Ammon's horn (tissue), 1 donor: ENCODE measurements around the gene GIT1.
"Not testable (repeated sequence)": the region's sequence is repeated elsewhere in the genome, so short reads cannot be mapped to it uniquely, and the experiment has no call there.

Experiments
- DNase-seq: peaks from one replicate; pipeline ENCODE4 v3.0.0-alpha.2; 2016; ENCODE audit warnings: low spot score

GIT1 gene

DNA sequence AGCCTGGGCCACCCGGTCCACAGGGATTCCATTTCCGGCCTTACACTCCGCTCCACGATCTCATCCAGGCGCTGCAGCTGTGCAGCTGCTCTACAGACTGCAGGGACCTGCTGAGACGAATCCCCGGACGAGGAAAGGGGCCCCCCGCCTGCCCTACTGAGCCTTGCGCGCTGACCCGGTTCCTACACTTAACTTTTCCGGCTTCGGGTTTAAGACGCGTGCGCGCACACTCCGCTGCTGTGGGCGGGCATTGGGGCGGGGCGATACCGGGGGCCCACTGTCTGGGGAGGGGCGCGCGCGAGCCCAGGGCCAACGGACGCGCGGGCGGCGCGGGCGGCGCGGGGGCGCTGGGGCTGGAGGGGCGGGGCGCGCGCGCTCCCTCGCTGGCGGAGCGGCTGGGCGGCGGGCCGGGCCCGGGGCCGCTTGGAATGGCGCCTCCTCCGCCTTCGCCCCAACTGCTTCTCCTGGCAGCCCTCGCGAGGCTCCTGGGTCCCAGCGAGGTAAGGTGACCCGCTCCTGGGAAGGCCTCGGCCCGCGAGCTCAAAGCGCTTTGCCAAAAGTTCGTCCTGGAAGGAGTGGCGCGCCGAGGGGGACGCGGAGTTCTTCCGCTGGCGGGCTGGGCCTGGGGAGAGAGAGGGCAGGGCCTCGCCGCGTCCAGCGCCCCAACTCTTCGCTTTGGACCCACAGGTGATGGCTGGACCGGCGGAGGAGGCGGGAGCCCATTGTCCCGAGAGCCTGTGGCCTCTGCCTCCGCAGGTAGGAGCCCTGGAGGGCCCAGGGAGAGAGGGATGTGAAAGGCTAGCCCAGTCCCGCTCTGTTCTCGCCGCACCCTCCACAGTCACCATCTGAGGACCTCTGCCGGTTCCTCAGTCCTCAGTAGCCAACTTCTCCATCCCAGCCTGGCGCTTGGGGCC, 20.9 kb downstream of the GIT1 start, which contains the start of gene TP53I13:
Gene TP53I13 (plus strand): TSS at position 371 of the 914 bp plus-strand sequence. CDS start 58 bp downstream, at position 429.
- peak; percentile 85 for DNase-seq

DNA sequence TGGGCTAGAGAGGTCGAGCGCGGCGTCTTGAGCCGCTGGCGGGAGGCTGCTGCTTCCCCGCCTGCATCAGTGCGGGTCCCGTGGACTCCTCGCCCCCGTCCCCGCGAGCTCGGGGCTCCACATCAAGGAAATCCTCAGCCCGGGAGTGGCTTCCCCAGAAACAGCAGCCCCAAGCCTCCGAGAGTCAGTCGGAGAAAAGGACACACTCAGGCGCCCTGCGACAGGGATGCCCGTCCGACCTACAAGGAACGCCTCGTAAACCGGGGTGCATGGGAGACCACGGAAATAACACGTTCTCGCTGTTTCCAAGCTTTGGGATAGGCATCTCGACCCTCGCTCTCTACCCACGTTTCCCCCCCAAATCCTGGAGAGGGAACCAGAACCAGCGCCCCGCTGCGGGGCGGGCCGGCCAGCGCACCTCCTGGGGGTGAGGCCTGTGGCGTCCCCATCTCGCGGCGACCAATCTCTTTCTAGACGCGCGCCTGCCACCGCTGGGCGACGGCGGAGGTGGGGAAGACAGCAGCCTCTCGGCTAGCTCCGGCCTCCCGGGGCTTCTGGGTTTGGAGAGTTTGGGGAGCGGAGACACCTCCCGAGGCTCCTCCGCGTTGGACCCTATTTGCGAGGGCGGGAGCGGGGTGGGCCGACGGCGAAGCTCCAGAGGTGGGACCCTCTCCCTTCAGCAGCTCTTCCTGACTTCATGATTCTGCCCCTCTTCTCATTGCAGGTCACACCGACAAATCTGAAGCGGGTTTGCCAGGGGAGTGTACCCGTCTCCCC, 21.7 kb downstream of the GIT1 start:
- DNase-seq = peak; percentile 41

DNA sequence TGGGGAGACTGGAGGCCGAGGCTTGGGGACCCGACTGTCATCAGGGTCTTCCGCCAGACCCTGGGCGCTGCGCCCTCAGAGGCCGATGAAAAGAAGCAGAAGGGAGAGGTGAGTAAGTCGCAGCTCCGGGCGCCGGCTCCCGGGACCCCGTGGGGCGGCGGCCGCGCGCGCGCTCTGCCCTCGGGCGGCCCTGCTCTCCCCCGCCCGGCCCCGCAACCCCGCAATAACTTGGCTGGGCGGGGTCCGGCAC, 22.2 kb downstream of the GIT1 start:
- DNase-seq = no peak

DNA sequence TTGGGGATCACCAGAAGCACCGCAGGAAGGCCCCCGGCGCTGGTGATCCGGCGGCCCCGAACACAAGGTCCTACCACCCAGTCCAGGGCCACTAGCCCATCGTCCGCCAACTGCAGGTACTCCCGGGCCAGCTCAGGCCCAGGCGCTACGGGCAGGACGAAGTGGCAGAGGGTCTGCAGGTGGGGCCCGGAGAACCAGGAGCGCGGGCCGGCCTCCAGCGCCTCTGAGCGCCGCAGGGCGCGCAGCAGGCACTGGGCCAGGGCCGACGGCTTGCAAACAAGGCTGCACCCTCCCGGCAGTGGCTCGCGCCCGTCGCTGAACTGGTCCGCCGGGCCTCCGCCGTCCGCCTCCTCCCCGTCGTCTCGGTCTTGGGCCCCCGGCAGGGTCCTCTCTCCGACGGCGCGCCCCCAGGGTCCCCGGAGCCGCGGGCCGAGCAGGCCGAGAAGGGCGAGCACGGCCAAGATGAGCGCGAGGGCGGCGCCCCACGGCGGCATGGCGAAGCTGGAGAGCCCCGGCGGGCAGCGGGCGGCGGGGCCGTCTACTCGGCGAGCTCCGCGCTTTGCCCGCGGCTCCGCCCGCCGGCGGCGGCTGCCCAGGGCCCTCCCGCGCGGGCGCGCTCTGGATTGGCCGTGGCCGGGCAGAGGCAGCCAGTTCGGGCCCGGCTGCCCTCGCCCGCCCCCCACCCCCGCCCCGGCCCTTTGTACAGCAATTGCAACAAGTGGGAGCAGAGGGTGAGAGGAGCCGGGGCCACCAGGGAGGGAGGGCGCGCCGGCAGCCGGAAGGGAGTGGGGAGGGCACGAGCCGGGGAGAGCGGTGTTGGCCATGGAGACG, 22.8 kb downstream of the GIT1 start, which contains the start of gene ABHD15:
Gene ABHD15 (minus strand): TSS at position 565 of the 831 bp plus-strand sequence. CDS start 71 bp downstream, at position 494.
- peak; percentile 57 for DNase-seq

DNA sequence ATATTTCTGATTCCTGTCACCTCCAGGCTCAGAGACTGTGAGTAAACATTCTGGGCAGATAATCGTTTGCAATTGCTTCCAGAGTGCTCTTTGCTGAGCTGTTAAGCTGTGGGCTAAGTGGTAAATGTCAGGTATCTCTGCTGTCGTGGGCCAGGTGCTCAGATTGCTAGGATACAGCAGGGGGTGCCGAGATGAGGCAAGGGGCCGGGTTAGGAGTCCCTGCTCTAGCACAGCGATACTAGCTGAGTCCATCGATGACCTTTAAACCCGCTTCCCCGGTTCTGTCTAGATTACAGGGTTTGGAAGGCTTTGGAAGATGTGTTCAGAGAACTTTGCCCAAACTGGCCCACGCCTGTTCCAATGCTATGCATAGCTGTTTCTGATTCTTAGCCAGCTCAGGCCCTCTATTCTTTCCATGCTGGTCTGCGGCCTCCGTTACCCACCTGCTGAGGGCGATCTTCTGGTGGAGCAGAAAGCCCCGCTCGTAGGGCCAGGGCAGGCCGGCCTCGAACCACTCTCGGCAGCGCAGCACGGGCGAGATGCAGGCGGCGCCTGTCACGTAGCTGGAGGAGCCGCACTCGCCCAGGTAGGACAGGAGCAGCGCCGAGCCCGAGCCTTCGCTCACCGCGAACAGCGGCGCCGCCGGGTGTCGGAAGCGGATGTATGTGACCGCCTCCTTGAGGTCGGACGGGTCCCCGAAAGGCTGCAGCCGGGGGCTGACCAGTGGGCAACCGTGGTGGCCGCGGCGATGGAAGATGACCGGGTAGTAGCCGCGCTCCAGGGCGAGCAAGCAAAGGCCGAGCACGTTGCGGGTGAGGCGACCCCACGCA, 23.6 kb downstream of the GIT1 start:
- DNase-seq = peak; percentile 15

DNA sequence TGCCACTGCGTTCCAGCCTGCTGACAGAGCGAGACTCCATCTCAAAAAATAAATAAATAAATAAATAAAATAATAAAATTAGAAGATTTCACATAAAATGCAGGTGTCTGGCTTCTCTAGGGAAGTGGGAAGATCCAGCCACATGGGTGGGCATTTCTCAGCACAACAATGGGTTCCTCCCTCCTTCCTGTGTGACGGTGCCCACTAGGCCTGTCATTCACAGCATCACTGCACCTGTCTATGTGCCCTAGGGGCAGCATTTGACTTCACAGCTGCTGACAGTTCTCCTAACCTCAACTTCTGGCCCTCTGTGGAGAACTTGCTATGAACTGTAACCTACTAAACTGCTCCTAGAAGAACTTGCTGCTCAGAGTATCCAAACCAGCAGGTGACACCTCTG, 25.6 kb downstream of the GIT1 start:
- no peak for DNase-seq

DNA sequence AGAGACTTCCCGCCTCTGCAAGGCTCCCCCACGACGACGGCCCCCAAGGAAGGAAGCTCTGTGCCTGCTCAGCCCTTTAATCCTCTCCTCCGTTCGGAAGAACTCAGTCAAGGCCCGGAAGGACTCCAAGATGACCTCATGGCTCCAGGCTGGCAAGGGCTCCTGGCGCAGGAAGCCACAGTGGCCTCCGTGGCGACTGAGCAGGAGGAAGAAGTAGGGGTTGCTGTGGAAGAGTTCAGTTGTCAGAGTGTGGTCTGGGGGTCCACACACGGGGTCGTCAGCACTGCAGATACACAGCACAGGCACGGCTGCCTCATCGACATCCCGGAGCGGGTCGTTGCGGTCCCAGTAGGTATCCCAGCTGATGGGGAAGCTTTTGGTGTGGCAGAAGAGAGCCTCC, 26.8 kb downstream of the GIT1 start:
- DNase-seq = no peak

DNA sequence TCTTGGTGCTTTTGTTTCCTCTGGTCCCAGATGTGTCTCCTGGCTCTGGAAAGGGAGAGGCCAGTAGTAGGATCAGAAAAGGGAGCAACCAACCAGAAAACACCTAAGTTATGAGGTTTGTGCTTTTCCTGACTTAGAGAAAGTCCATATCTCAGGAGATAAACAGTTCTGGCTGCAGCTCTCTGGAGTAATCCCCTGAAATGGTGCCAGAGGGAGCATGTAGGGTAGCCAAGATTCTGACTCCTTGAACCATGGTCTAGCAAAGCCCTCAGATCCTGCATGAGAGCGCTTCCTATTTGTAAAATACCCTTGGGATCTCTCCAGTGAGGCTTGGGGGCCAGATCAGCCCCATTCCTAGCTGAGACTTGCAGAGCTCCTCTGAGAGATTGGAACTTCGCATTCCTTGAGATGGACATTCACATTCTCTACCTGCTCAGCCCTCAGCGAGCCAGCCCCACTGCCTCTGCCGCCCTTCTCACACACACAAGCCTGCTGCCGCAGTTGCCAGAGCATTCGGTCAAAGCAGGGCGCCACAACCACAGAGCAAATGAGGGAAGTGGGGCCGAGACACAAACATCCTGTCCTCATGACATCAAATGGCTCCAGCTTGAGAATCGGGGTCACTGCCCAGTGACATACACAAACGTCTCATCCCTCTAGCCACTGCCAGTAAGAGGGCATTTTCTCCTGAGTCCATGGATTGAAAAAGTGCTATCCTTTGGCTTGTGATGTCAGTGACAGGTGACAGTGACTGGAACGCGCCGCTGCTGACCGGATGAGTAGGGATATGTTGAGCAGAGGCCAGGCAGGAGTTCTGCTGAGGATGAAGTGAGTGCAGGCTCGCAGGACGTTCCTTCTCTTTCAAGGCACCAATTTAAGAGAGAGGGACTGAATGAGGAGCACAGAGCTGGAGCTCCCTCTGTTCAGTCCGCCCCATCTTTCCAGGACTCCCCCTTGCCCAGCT, 27.6 kb downstream of the GIT1 start:
- DNase-seq = peak; percentile 60

DNA sequence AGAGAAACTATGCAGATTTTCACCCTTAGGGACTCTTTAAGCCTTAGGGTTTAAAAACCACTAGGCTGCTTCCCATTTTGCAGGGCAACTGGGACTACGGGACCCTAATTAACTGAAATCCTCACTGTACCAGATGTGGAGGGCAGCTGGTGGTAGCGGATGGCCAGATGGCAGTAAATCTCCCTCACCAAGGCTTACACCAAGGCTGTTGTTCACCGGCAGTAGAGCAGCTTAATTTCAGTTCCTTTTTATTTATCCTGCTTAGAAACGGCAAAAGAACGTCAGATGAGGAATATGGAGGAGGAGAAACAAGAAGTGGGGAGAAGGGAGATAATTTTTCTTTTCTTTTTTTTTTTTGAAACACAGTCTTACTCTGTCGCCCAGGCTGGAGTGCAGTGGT, 29.1 kb downstream of the GIT1 start:
- peak; percentile 63 for DNase-seq

DNA sequence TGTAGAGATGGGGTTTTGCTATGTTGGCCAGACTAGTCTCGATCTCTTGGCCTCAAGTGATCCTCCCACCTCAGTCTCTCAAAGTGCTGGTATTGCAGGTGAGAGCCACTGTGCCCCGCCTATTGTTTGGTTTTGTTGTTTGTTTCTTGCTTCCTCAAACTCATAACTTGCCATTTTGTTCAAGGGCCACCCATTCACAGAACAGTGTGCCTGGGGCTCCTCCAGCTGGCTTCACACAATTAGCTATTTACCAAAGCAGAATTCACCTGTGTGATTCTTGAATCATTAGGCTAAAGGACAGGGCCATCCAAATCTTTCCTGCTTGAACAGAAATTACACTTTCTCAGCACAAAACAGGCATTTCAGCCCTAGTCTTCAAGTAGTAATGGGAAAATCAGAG, 29.8 kb downstream of the GIT1 start:
- DNase-seq = no peak

DNA sequence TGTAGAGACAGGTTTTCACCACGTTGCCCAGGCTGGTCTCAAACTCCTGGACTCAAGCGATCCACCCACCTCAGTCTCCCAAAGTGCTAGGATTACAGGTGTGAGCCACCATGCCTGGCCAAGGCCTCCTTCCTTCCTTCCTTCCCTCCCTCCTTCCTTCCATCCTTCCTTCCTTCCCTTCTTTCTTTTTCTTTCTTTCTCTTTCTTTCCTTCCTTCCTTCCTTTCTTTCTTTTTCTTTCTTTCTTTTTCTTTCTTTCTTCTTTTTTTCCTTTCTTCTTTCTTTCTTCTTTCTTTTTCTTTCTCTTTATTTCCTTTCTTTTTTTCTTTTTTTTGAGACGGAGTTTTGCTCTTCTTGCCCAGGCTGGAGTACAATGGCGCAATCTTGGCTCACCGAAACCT, 31.3 kb downstream of the GIT1 start:
- not testable (repeated sequence) for DNase-seq

DNA sequence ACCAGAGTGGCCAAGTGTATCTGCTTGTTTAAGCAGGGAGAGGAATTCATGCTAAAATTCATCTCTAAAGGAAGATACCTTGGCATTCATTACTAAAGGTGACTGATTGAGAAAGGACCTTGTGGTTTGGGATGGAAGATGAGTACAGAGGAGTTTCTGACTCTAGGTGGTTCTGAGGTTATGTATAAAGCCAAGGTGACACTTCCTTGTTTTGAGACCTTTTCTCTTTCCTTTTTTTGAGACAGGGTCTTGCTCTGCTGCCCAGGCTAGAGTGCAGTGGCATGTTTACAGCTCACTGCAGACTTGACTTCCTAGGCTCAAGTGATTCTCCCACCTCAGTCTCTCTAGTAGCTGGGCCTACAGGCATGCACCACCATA, 31.7 kb downstream of the GIT1 start:
- DNase-seq = no peak

DNA sequence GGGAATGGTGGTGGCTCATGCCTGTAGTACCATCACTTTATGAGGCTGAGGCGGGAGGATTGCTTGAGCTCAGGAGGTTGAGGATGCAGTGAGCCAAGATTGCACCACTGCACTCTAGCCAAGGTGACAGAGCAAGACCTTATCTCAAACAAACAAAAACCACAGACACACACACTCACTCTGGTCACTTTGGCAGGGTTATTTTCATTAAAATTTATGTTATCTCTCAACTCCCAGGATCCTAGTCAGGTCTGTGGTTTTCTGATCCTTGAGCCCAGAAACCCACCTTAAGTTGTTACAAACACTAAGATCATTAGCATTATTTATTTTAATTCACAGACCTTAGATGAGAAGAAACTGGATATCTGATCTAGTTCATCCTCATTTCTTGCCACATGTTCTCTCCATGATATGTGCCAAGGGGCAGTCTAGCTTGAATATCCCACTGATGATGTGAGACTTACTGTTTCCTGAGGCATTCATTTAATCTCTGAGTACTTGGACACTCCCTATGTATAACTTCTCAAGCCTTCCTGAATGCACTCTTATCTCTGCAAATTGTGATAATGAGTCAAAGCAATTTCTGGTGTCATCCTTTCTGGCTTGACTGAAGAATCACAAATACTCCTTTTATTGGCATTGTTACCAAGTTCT, 32.2 kb downstream of the GIT1 start:
- DNase-seq = no peak

DNA sequence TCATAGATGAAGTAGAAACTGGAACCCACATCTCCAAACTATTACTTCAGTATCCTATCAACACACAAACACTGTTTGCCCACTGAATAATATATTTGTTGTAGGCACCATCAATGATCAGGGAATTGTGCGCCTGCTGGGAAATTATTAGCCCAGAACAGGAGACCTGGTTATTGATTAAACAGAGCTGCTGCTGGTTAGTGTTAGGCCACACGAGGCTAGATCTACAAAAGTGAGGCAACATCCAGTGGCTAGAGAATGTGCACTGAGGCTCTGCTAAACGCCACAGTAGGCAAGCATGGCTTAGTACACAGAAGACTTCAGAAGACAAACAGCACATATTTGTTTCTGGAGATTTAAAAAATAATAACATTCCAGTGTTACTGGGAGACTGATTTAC, 33.6 kb downstream of the GIT1 start:
- no peak for DNase-seq

DNA sequence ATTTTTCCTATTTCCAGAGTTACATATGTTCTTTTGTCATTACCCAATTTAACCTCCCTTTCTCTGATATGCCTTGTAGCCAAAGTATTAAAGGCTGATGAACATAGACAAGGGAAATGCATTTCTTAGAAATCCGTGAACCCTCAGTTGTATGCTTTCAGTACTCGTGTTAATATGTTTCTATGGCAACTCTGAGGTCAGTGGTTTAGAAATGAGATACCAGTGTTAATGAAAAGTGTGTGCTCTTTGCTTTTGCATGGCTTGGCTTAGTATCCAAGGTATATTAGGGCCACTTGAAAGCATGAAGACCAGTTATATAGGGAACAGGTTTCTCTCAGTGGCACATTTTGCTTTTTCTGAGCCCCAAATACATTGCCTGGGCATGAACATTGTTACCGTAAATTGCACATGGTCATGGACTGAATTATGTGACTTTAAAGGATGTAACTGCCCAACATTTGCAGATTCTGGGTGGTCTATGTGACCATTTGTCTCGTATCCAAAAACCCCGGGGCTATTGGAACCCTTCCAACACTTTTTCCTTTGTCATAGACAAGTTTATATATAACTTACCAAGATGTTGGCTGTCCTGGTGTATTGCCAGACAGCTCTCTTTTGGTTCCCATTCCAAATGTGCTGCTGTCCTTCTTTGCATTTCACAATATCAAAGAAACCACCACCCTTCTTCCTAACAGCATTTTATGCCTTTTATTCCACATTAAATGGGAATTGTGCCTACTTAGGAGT, 40.1 kb downstream of the GIT1 start:
- no peak for DNase-seq

DNA sequence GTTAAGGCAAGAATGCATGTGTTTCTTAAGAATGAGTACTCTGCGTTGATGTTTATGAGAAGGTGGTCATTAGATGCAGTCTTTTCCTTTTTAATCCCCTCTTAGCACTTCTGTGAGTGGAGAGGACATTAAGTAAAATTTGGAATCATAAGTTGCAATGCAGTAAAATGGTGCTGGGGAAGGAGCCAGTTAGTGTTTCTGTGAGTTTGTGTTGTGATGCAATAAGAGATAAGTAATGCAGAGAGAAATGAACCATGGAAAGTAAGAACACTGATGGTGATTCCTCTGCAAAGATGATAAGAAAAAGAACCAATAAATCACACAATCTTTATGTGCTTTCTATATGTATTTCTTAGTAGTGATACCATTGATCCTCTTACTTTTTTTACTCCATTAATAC, 42.6 kb downstream of the GIT1 start:
- DNase-seq = no peak

DNA sequence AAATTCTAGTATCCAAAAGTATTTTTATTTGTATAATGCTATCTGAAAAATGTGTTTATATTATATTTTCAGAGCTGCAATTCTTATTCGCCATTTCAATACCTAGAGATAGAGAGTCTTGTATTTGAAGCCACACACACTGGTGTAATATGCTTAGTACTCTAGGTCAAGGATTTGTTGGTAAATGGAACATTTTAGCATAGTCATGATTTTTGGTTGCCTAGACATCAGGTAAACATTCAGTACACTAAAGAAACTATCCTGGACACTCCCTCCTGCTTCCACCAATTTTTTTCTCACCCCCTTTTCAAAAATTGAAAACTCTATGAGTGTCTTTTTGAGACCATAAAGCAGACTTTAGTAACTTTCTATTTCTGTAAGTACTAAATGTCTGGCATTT, 43.4 kb downstream of the GIT1 start:
- no peak for DNase-seq

DNA sequence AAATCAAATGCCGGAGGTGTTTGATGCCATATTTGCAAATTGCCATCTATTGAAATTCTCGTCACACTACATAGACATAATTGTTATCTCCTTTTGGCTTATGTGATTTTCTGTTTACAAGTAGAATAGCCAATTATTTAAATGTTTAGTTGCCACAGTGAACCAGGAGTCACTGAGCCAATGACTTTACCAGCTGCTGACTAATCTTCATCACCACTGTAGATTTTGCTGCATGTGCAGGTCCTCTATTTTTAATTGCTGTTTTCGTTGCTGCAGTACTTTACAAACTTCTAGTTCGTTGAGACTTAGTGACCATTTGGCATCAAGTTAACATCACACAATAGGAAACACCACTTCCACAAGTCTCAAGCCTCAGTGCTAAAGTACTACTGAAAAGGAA, 45.4 kb downstream of the GIT1 start:
- DNase-seq = no peak

DNA sequence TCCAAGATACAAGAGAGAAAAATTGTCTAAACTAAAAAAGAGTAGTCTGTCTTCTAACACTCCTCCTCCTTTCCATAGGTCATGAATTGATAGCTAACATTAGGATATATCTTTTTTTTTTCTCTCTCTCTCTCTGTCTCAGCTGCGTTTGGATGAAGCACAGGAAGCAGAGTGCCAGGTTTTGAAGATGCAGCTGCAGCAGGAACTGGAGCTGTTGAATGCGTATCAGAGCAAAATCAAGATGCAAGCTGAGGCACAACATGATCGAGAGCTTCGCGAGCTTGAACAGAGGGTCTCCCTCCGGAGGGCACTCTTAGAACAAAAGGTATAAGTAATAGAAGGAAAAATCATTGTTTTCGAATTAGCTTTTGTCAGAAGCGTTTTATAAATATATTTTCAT, 55.5 kb downstream of the GIT1 start:
- DNase-seq = peak; percentile 52
